Endothelial cell of umbilical vein (primary cell): Measurements from ENCODE around the gene STIM1. TPM values are rescaled to one million over a fixed set of nuclear protein-coding genes. Genes with fewer than 3 reads are reported as not detected.

Experiments
- BruUV-seq: library from RNA; stranded (reverse); fragments of 400-500 nt; replicated peaks from 2 replicates; lab custom pipeline; 2021; lab: Mats Ljungman, UMichigan
- CTCF ChIA-PET: fragments of 300-600, 350-600 bp; sonication (Branson Sonifier 250); formaldehyde crosslinking; loops from one replicate; lab custom pipeline; 2021; ENCODE audit warnings: antibody characterized with exemption, inconsistent platforms; lab: Charles Lee
- POLR2A ChIA-PET: fragments of 300-600, 350-600 bp; sonication (Branson Sonifier 250); formaldehyde crosslinking; loops from one replicate; lab custom pipeline; 2021; ENCODE audit warnings: antibody characterized with exemption, inconsistent platforms; lab: Charles Lee
- DNase-seq: peaks from one replicate; pipeline ENCODE4 v3.0.0-alpha.2; 2011; ENCODE audit warnings: low read depth, low spot score
- FAIRE-seq: peaks from 2 replicates; lab custom pipeline; 2011; peaks lifted over from hg19 to GRCh38; lab: Jason Lieb, UNC
- H2AFZ ChIP-seq: 2 replicates; pipeline ENCODE4 v1.6.0; 2012; ENCODE audit warnings: low read depth, low read length, control low read depth, inconsistent platforms
- H3K27ac ChIP-seq: 2 replicates; pipeline ENCODE4 v1.5.1; 2011; ENCODE audit warnings: low read depth, mild to moderate bottlenecking, control low read depth, low read length, moderate library complexity; ENCODE audit not compliant: insufficient read depth
- H3K27me3 ChIP-seq, 2 experiments: 2 replicates each; pipeline versions ENCODE4 v1.6.0 to v1.6.1; 2011; ENCODE audit warnings: low read length in 2 of 2, mixed read lengths in 1 of 2; ENCODE audit not compliant: control insufficient read depth in 2 of 2, insufficient read depth in 2 of 2
- H3K36me3 ChIP-seq, 2 experiments: 2 replicates in 1 of 2; 3 replicates in 1 of 2; pipeline ENCODE4 v1.5.1; 2011; ENCODE audit warnings: low read length in 2 of 2, mild to moderate bottlenecking in 1 of 2, moderate library complexity in 1 of 2; ENCODE audit not compliant: control insufficient read depth in 2 of 2, insufficient read depth in 2 of 2; ENCODE audit errors: extremely low read depth in 1 of 2
- H3K4me1 ChIP-seq: 3 replicates; pipeline ENCODE4 v1.5.1; 2011; ENCODE audit warnings: mild to moderate bottlenecking, low read length; ENCODE audit not compliant: control insufficient read depth, insufficient read depth; ENCODE audit errors: extremely low read depth
- H3K4me2 ChIP-seq: 2 replicates; pipeline ENCODE4 v1.6.1; 2011; ENCODE audit warnings: low read length, control low read depth, mixed read lengths; ENCODE audit not compliant: insufficient read depth
- H3K4me3 ChIP-seq, 3 experiments: fragments of 200-600 bp in 1 of 3; sonication (generic), shearing (Covaris generic) in 1 of 3; replicated peaks in 1 of 3; 2 replicates each; pipeline ENCODE4 v1.5.1; 2011 to 2016; ENCODE audit warnings: control low read depth in 3 of 3, low read length in 3 of 3, mild to moderate bottlenecking in 2 of 3, inconsistent platforms in 1 of 3, low read depth in 1 of 3, moderate library complexity in 1 of 3; ENCODE audit not compliant: insufficient read depth in 1 of 3
- H3K79me2 ChIP-seq: 2 replicates; pipeline ENCODE4 v1.6.0; 2012; ENCODE audit warnings: low read length, inconsistent platforms; ENCODE audit not compliant: control insufficient read depth, insufficient read depth
- H3K9ac ChIP-seq: replicated peaks from 2 replicates; pipeline ENCODE3; 2011; ENCODE audit warnings: low read length, control low read depth; ENCODE audit not compliant: insufficient read depth; ENCODE audit errors: extremely low read depth
- H3K9me1 ChIP-seq: replicated peaks from 3 replicates; pipeline ENCODE4 v1.6.0; 2011; ENCODE audit warnings: mild to moderate bottlenecking, low read length; ENCODE audit not compliant: control insufficient read depth, insufficient read depth; ENCODE audit errors: extremely low read depth
- H3K9me3 ChIP-seq: replicated peaks from 2 replicates; pipeline ENCODE4 v1.5.1; 2012; ENCODE audit warnings: low read length, inconsistent platforms; ENCODE audit not compliant: control insufficient read depth, insufficient read depth
- H4K20me1 ChIP-seq: replicated peaks from 2 replicates; pipeline ENCODE3; 2011; ENCODE audit warnings: mild to moderate bottlenecking, low read length; ENCODE audit not compliant: control insufficient read depth, insufficient read depth; ENCODE audit errors: extremely low read depth
- EZH2 ChIP-seq: IDR thresholded peaks from 2 replicates; pipeline ENCODE4 v1.6.1; 2012; ENCODE audit warnings: borderline replicate concordance, low read depth, mild to moderate bottlenecking, moderate library complexity, low read length, inconsistent platforms; ENCODE audit not compliant: severe bottlenecking
- FOS ChIP-seq: IDR thresholded peaks from 2 replicates; pipeline ENCODE4 v1.6.1; 2011; ENCODE audit warnings: mild to moderate bottlenecking, low read length, moderate library complexity, borderline replicate concordance; ENCODE audit not compliant: insufficient read depth
- GATA2 ChIP-seq: IDR thresholded peaks from 2 replicates; pipeline ENCODE4 v1.7.0; 2011; ENCODE audit warnings: low read depth, mild to moderate bottlenecking, moderate library complexity, mixed read lengths, low read length; ENCODE audit not compliant: insufficient read length, insufficient read depth
- JUN ChIP-seq: IDR thresholded peaks from 2 replicates; pipeline ENCODE4 v1.6.1; 2011; ENCODE audit warnings: borderline replicate concordance, low read depth; ENCODE audit not compliant: insufficient read length, insufficient read depth
- MYC ChIP-seq: IDR thresholded peaks from one replicate; pipeline ENCODE4 v1.6.1; 2011; ENCODE audit warnings: mild to moderate bottlenecking, low read depth, low read length
- POLR2A ChIP-seq: IDR thresholded peaks from 2 replicates; pipeline ENCODE4 v1.6.1; 2012; ENCODE audit warnings: low read depth, mild to moderate bottlenecking, control low read depth, low read length
- POLR2AphosphoS5 ChIP-seq: IDR thresholded peaks from 2 replicates; pipeline ENCODE4 v1.6.1; 2012; ENCODE audit warnings: low read depth, mild to moderate bottlenecking, control low read depth, low read length, moderate library complexity; ENCODE audit not compliant: insufficient read depth
- dilution Hi-C: fragments of 300-500 bp; cut with MboI; formaldehyde crosslinking; loops from one replicate; pipeline ENCODE4 v1.15.0; 2019; ENCODE audit warnings: low sequenced_read_pairs; ENCODE audit not compliant: extremely low pct_ligation_motif_present
- intact Hi-C: fragments of 100-400 bp; cut with micrococcal nuclease; formaldehyde crosslinking; loops from one replicate; pipeline ENCODE4 v1.10.0; 2022
- polyA plus RNA-seq, 4 experiments: library from polyadenylated mRNA; depleted of rRNA in 3 of 4; stranded (reverse) in 3 of 4; unstranded in 1 of 4; fragments of >200 nt; gene quantifications; 2 replicates each; pipeline versions ENCODE4 v1.2.1 to v1.2.3, GENCODE V29; 2011 to 2012; ENCODE audit warnings: missing spikeins in 1 of 4
- total RNA-seq: library from RNA; stranded (reverse); gene quantifications from 2 replicates; pipeline ENCODE4 v1.2.3, GENCODE V29; 2021
- TF ChIP-seq, protein P1 (sequence below), 2 donors: IDR thresholded peaks; 1 replicate in 1 of 2; 2 replicates in 1 of 2; pipeline ENCODE4 v1.5.1; 2011; ENCODE audit warnings: low read length in 2 of 2, mild to moderate bottlenecking in 2 of 2, moderate library complexity in 2 of 2, control low read depth in 1 of 2, inconsistent platforms in 1 of 2, low read depth in 1 of 2; ENCODE audit not compliant: insufficient read depth in 1 of 2; ENCODE audit errors: extremely low read depth in 1 of 2
- TF ChIP-seq, protein P2 (sequence below): IDR thresholded peaks from 2 replicates; pipeline ENCODE4 v1.6.1; 2011; ENCODE audit not compliant: insufficient read depth, insufficient read length

STIM1 gene
- total and polyA plus RNA-seq, 2 donors (not counting 3 experiments of a cell fraction or from before 2014, with no cell fraction given), result 32.7 to 33.4 TPM

DNA sequence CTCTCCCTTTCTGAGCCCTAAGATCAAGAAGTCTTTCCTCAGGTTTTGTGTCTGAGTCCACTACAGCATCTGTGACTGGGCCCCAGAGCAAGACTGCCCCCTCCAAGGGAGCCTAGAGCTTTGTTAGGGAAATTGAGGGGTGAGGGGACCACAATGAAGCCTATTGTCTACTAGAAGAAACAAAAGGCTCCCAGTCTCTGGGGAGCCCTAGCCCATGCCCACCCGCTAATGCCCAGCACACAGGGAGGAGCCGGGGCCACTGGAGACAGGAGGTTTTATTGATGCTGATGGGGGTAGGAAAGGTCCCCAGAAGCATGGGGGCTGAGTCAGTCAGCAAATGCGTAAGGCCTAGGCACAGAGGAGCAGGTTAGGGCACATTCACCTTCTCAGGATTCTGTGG, 28.7 kb upstream of the STIM1 start:
- CTCF ChIA-PET, result interaction anchor here (0.6 to 7.3 kb wide), 2 partner anchors 14 to 205 kb away, joined by 4 to 38 read pairs; partner anchors contain the start of gene RHOG
- FAIRE-seq, result no peak

More for the DNA sequence above, 28.7 kb upstream of the STIM1 start:
- H4K20me1 ChIP-seq, result no peaks in the 10 kb centered on the region
- POLR2A ChIA-PET, result no interaction called here
- no TSS peak for BruUV-seq
- peaks cover 12% of the 10 kb centered on the region for H3K79me2 ChIP-seq
- H3K27me3 ChIP-seq, result no peaks in the 10 kb centered on the region
- no peak for DNase-seq
- no peaks in the 10 kb centered on the region for H3K9me1 ChIP-seq
- H3K4me2 ChIP-seq, result no peak overlapping the region
- H3K9me3 ChIP-seq, result no peaks in the 10 kb centered on the region
- dilution Hi-C loops (no loop called here), intact Hi-C loops (no loop called here)
- no peak overlapping the region for H3K4me3 ChIP-seq
- H3K4me1 ChIP-seq, result no peaks in the 10 kb centered on the region
- TF ChIP-seq POLR2A, result no peak
- TF ChIP-seq EZH2, result no peak
- TF ChIP-seq FOS, result no peak
- TF ChIP-seq POLR2AphosphoS5, result no peak
- TF ChIP-seq, protein P1, sequence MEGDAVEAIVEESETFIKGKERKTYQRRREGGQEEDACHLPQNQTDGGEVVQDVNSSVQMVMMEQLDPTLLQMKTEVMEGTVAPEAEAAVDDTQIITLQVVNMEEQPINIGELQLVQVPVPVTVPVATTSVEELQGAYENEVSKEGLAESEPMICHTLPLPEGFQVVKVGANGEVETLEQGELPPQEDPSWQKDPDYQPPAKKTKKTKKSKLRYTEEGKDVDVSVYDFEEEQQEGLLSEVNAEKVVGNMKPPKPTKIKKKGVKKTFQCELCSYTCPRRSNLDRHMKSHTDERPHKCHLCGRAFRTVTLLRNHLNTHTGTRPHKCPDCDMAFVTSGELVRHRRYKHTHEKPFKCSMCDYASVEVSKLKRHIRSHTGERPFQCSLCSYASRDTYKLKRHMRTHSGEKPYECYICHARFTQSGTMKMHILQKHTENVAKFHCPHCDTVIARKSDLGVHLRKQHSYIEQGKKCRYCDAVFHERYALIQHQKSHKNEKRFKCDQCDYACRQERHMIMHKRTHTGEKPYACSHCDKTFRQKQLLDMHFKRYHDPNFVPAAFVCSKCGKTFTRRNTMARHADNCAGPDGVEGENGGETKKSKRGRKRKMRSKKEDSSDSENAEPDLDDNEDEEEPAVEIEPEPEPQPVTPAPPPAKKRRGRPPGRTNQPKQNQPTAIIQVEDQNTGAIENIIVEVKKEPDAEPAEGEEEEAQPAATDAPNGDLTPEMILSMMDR (IDR thresholded peaks at IDR 0.05; ENCODE audit: extremely low read depth in 1 of 2, insufficient read depth in 1 of 2, low read depth in 1 of 2, low read length in 2 of 2), result no peak
- no peak for TF ChIP-seq JUN
- TF ChIP-seq MYC, result no peak
- TF ChIP-seq, protein P2, sequence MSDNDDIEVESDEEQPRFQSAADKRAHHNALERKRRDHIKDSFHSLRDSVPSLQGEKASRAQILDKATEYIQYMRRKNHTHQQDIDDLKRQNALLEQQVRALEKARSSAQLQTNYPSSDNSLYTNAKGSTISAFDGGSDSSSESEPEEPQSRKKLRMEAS, result no peak
- no peak for TF ChIP-seq GATA2
- no peak overlapping the region for H3K9ac ChIP-seq
- no peak overlapping the region for H2AFZ ChIP-seq
- no peak overlapping the region for H3K27ac ChIP-seq
- H3K36me3 ChIP-seq, result peaks cover 4 to 21% of the 10 kb centered on the region in 2 experiments
